Bladder microvascular endothelial cell (primary cell): ENCODE results near the gene COA1. TPM values are rescaled to one million over a fixed set of nuclear protein-coding genes. Genes with fewer than 3 reads are reported as not detected.

ENCODE experiments used
- total RNA-seq: library from RNA; depleted of rRNA; stranded (reverse); fragments of >200 nt; gene quantifications from 2 replicates; pipeline ENCODE4 v1.2.3, GENCODE V29; 2014

Gene COA1, protein sequence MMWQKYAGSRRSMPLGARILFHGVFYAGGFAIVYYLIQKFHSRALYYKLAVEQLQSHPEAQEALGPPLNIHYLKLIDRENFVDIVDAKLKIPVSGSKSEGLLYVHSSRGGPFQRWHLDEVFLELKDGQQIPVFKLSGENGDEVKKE
- total RNA-seq = 22.2 and 44.0 TPM in 2 replicates

DNA sequence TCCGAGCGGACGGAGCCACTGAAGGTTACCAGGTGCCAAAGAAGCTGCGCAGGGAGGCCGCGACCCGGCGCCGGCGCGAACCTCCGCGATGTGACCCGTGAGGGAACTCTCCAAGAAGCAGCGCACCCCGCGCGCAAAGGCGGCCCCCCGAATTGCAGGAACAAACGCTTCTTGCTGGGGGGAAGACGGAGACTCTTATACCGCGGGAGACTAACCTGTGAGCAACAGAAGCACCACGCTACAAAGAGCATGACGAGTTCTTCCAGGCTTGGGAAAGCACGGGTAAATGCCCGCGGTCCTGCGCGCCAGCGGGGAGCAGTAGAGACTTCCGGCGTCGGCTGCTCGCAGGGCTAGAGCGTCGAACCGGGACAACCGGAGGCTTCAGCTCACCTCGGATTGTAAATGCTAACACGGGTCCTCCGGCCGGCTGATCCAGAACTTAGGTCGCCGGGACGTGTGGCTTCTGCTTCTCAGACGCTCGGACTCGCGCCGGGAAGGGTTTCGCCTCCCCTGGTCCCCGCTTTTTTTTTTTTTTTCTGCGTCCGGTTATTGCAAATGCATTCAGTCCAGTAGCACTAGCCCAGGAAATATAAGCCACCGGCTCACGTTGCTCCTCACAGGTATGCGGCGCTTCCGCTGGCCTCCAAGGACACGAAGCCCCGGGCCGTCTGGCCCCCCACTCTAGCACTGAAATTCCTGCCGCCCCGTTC lies at the start of gene COA1:
COA1 (minus strand) TSS at position 310 of the 710 bp plus-strand sequence. CDS start 80,909 bp downstream, outside the sequence.

DNA sequence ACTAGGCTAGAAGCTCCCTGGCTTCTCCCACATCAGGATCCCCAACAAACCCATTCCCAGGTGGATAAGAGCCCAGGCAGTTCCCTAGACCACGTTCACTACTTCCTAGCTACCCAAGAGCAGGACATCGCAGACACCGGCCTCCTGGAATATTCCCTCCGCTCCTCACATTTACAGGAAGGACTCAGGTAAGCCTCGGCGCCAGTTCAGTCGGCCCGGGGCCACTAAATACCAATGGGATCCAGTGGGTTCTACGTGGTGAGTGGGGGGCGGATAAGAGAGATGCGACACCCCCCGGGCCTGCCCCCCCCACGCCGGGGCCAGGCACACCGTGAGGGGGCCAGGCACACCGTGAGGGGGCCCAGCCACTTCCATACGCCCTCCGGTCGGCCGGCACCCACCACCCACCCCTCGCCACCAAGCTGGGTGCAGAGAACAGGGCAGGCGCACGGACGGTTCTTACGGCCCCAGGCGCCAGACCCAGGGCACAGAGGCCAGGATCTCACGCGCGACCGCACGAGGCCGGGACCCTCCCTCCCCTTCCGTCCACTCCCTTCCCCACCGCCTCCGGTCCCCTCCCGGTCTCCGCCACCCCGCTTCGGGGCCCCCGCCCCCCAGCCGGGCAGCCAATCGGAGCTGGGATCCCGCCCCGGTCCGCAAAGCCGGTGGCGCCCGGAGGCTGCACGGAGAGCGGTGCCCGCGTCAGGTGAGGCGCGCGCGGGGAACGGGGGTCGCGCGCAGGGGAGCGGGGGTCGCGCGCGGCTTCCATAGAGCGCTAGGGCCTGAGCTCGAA lies 28.9 kb upstream of the COA1 start, which contains the start of gene BLVRA:
BLVRA (plus strand) TSS at position 652 of the 793 bp plus-strand sequence. CDS start 12,479 bp downstream, outside the sequence.

Other genes with a start within 250 kb of the COA1 start
- gene STK17A, start 146.4 kb downstream of the COA1 start, total RNA-seq = 50.7 and 55.5 TPM in 2 replicates
- gene BLVRA, start 29.2 kb upstream of the COA1 start, total RNA-seq = 19.4 and 20.9 TPM in 2 replicates
- gene MRPS24, start 140.0 kb upstream of the COA1 start, total RNA-seq = 48.3 and 61.4 TPM in 2 replicates
- 18.1 and 29.3 TPM in 2 replicates for gene URGCP, start 177.1 kb upstream of the COA1 start, total RNA-seq
- 4.7 and 9.1 TPM in 2 replicates for gene UBE2D4, start 196.9 kb upstream of the COA1 start, total RNA-seq